ENCODE results near the gene RBM3.

Gene RBM3

DNA sequence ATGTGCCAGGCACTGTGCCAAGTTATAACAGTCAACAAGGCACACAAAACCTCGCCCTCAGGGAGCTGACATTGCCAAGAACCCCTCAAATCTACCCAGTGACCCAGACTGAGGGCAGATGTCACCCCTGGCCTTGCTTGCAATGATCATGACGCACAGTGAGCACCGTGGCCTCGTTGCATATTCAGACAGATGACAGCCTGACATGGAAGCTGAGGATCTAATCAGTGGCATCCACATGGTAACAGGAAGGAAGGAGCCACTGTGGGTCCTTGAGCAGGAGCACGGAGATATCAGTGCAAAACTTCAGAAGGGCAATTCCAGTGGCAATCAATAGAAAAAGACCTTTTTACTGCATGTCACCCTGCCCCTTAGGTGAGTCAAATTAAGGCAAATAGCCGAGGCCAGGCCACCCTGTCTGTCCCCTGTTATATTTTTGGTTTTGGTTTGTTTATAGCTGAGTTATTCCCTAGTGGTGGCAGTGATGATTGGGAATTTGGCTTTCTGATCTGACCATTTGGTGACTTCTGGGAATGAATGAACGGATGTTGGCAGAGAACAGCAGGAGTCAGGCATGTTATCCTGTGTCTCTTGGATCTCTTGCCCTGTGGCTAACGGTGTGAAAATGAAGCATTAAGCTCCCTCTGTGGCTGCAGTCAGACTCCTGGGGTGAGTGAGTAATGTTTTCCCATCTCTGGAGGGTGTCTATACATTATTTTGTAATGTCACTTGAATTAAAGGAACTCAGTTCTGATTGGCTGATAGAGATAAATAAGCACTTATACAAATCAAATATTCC lies 43.5 kb downstream of the RBM3 start:
- DNase-seq (ENCODE audit: low read depth in 2 of 2): no peak

DNA sequence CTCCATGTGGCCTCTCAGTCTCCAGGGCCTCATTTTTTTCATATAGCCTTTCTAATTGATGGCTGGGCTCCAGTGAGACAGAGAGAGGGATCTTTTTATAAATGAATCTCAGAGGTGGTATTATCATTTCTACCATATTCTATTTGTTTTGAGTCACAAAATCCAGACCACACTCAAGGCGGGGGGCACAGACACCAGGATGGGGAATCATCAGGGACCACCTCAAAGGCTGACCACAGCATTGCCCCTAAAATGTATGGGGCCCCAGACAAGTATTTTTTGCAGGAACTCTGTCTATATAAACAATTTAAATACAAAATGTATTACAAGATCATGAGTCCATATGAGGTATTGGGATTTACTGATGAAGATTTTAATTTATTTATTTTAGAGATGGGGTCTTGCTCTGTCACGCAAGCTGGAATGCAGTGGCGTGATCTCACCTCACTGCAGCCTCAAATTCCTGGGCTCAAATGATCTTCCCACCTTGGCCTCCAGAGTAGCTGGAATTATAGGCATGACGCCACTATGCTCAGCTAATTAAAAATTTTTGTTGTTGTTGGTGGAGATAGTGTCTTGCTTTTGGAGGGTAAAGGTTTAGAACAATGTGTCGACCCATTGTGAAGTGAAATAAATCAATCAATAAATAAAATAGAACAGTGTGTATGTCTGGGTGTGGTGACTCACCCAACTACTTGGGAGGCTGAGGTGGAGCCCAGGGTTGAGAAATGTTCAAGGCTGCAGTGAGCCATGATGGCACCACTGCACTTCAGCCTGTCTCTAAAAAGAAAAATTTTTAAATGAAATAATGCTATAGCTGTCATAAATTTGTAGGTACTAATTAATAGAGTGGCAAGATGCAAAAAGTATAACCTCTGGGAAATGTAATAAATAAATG lies 52.4 kb downstream of the RBM3 start:
- DNase-seq (ENCODE audit: low read depth in 2 of 2): no peak

All from stimulated activated CD4-positive, alpha-beta T cell treated with anti-CD3 and anti-CD28 coated beads, Interleukin-1b, Interleukin-23, amount 100 ng/mL, for 4 hours (primary cell).